Astrocyte (in vitro differentiated cells and primary cell): ENCODE measurements around the gene RANBP1. TPM values are rescaled to one million over a fixed set of nuclear protein-coding genes. Genes with fewer than 3 reads are reported as not detected.

ENCODE experiments used
- DNase-seq: peaks from one replicate; pipeline ENCODE4 v3.0.0-alpha.2; 2010; ENCODE audit warnings: low read depth
- FAIRE-seq: peaks from 2 replicates; lab custom pipeline; 2011; peaks lifted over from hg19 to GRCh38; lab: Jason Lieb, UNC
- H2AFZ ChIP-seq: 2 replicates; pipeline ENCODE4 v1.6.0; 2012; ENCODE audit warnings: low read depth, low read length, inconsistent platforms
- H3K27ac ChIP-seq: 2 replicates; pipeline ENCODE4 v1.5.1; 2011; ENCODE audit warnings: low read depth, low read length, inconsistent platforms
- H3K27me3 ChIP-seq: 2 replicates; pipeline ENCODE4 v1.6.0; 2011; ENCODE audit warnings: low read length, inconsistent platforms; ENCODE audit not compliant: insufficient read depth
- H3K36me3 ChIP-seq: 2 replicates; pipeline ENCODE4 v1.5.1; 2011; ENCODE audit warnings: low read length, inconsistent platforms; ENCODE audit not compliant: insufficient read depth
- H3K4me1 ChIP-seq: 2 replicates; pipeline ENCODE4 v1.5.1; 2011; ENCODE audit warnings: low read length, inconsistent platforms; ENCODE audit not compliant: insufficient read depth
- H3K4me2 ChIP-seq: 2 replicates; pipeline ENCODE4 v1.6.0; 2012; ENCODE audit warnings: low read length, inconsistent platforms
- H3K4me3 ChIP-seq: 2 replicates; pipeline ENCODE4 v1.5.1; 2011; ENCODE audit warnings: low read depth, mild to moderate bottlenecking, low read length, inconsistent platforms; ENCODE audit not compliant: insufficient read depth
- H3K79me2 ChIP-seq: 2 replicates; pipeline ENCODE4 v1.6.0; 2012; ENCODE audit warnings: mild to moderate bottlenecking, low read length, inconsistent platforms; ENCODE audit not compliant: insufficient read depth
- H3K9ac ChIP-seq: 2 replicates; pipeline ENCODE4 v1.6.0; 2012; ENCODE audit warnings: mild to moderate bottlenecking, low read length, inconsistent platforms
- H3K9me3 ChIP-seq: 2 replicates; pipeline ENCODE4 v1.5.1; 2012; ENCODE audit warnings: low read depth, mild to moderate bottlenecking, low read length, inconsistent platforms; ENCODE audit not compliant: insufficient read depth
- H4K20me1 ChIP-seq: 2 replicates; pipeline ENCODE4 v1.6.0; 2012; ENCODE audit warnings: low read length, inconsistent platforms; ENCODE audit not compliant: insufficient read depth
- H3K27ac Mint-ChIP-seq: one replicate; pipeline ENCODE4 v1.8.0; 2021; ENCODE audit warnings: mild to moderate bottlenecking, mixed read lengths; ENCODE audit not compliant: unreplicated experiment
- H3K27me3 Mint-ChIP-seq: one replicate; pipeline ENCODE4 v1.8.0; 2021; ENCODE audit warnings: low read depth, mixed read lengths; ENCODE audit not compliant: unreplicated experiment
- H3K36me3 Mint-ChIP-seq: one replicate; pipeline ENCODE4 v1.8.0; 2021; ENCODE audit warnings: low read depth, mixed read lengths; ENCODE audit not compliant: unreplicated experiment
- H3K4me1 Mint-ChIP-seq: one replicate; pipeline ENCODE4 v1.8.0; 2021; ENCODE audit warnings: low read depth, mixed read lengths; ENCODE audit not compliant: unreplicated experiment
- H3K4me3 Mint-ChIP-seq: one replicate; pipeline ENCODE4 v1.8.0; 2021; ENCODE audit warnings: mild to moderate bottlenecking, moderate library complexity, mixed read lengths; ENCODE audit not compliant: unreplicated experiment
- H3K9me3 Mint-ChIP-seq: one replicate; pipeline ENCODE4 v1.8.0; 2021; ENCODE audit warnings: mild to moderate bottlenecking, mixed read lengths; ENCODE audit not compliant: unreplicated experiment
- CTCF ChIP-seq: IDR thresholded peaks from 2 replicates; pipeline ENCODE4 v1.5.1; 2011; ENCODE audit warnings: low read depth, mild to moderate bottlenecking, inconsistent platforms, low read length, moderate library complexity; ENCODE audit not compliant: insufficient read depth
- EZH2 ChIP-seq: IDR thresholded peaks from 2 replicates; pipeline ENCODE4 v1.6.1; 2012; ENCODE audit warnings: mild to moderate bottlenecking, low read length, inconsistent platforms; ENCODE audit not compliant: insufficient read depth
- total RNA-seq: library from RNA; stranded (reverse); gene quantifications from 2 replicates; pipeline ENCODE4 v1.2.1, GENCODE V29; 2021

RANBP1 gene
- total RNA-seq, 1 donor from 2014 or later, result 164 TPM

GRCh38 chr22:20131859-20132685 is 16.2 kb downstream of the RANBP1 start:
- FAIRE-seq, result no peak
- Histone ChIP-seq H4K20me1 (peaks cover 46% of the 10 kb centered on the region), H2AFZ (peak overlapping the region; percentile 34), H3K36me3 (no peaks in the 10 kb centered on the region), H3K9me3 (no peaks in the 10 kb centered on the region), H3K79me2 (peaks cover 52% of the 10 kb centered on the region), H3K27me3 (no peaks in the 10 kb centered on the region), H3K9ac (peak overlapping the region; percentile 82), H3K27ac (no peak overlapping the region), H3K4me3 (peak overlapping the region; percentile 69), H3K4me1 (peaks cover 8% of the 10 kb centered on the region), H3K4me2 (peak overlapping the region; percentile 97)
- Mint-ChIP-seq H3K4me3 (peak overlapping the region; percentile 84), H3K27ac (no peak overlapping the region), H3K36me3 (peaks cover 6% of the 10 kb centered on the region), H3K27me3 (no peaks in the 10 kb centered on the region), H3K4me1 (peaks cover 6% of the 10 kb centered on the region), H3K9me3 (no peaks in the 10 kb centered on the region)
- DNase-seq, result no peak
- no peak for TF ChIP-seq EZH2
- TF ChIP-seq CTCF, result no peak

GRCh38 chr22:20132686-20133246 is 16.9 kb downstream of the RANBP1 start:
- peaks cover 13% of the 10 kb centered on the region for H3K4me1 ChIP-seq
- H3K9me3 Mint-ChIP-seq, result no peaks in the 10 kb centered on the region
- no peak for TF ChIP-seq EZH2
- TF ChIP-seq CTCF, result no peak
- DNase-seq (no peak), FAIRE-seq (no peak)
- peaks cover 5% of the 10 kb centered on the region for H3K36me3 Mint-ChIP-seq
- no peak overlapping the region for H2AFZ ChIP-seq
- peak overlapping the region; percentile 84 for H3K4me3 Mint-ChIP-seq
- H3K27ac ChIP-seq, result no peak overlapping the region
- H3K4me1 Mint-ChIP-seq, result peaks cover 11% of the 10 kb centered on the region
- peak overlapping the region; percentile 97 for H3K4me2 ChIP-seq
- peak overlapping the region; percentile 69 for H3K4me3 ChIP-seq
- H3K27ac Mint-ChIP-seq, result peak overlapping the region; percentile 69
- H3K27me3 Mint-ChIP-seq, result no peaks in the 10 kb centered on the region
- H4K20me1 ChIP-seq, result peaks cover 53% of the 10 kb centered on the region
- no peaks in the 10 kb centered on the region for H3K9me3 ChIP-seq
- H3K79me2 ChIP-seq, result peaks cover 59% of the 10 kb centered on the region
- no peaks in the 10 kb centered on the region for H3K36me3 ChIP-seq
- H3K27me3 ChIP-seq, result no peaks in the 10 kb centered on the region
- H3K9ac ChIP-seq, result peak overlapping the region; percentile 82
